ENCODE measurements around the gene DEPDC5.

The DEPDC5 gene

GRCh38 chr22:31895411-31896123 lies 141.7 kb downstream of the DEPDC5 start:
- no peak for DNase-seq (ENCODE audit: low read depth)

GRCh38 chr22:31896472-31896871 lies 142.7 kb downstream of the DEPDC5 start:
- DNase-seq (ENCODE audit: low read depth): no peak

- no peak for DNase-seq (ENCODE audit: low read depth)
Measured at GRCh38 chr22:31897842-31898805, 144.3 kb downstream of the DEPDC5 start.

- no peak for DNase-seq (ENCODE audit: low read depth)
Measured at GRCh38 chr22:31898926-31899325, 145.1 kb downstream of the DEPDC5 start.

GRCh38 chr22:31899669-31900068 lies 145.8 kb downstream of the DEPDC5 start:
- DNase-seq (ENCODE audit: low read depth): no peak

GRCh38 chr22:31901388-31902137 lies 147.7 kb downstream of the DEPDC5 start:
- DNase-seq (ENCODE audit: low read depth): no peak

GRCh38 chr22:31904651-31905050 lies 150.8 kb downstream of the DEPDC5 start:
- no peak for DNase-seq (ENCODE audit: low read depth)

- no peak for DNase-seq (ENCODE audit: low read depth)
Measured at GRCh38 chr22:31905356-31905755, 151.5 kb downstream of the DEPDC5 start.

GRCh38 chr22:31906086-31906485 lies 152.3 kb downstream of the DEPDC5 start:
- DNase-seq (ENCODE audit: low read depth): no peak

GRCh38 chr22:31906569-31906968 lies 152.8 kb downstream of the DEPDC5 start:
- no peak for DNase-seq (ENCODE audit: low read depth)

GRCh38 chr22:31909977-31910376 lies 156.2 kb downstream of the DEPDC5 start:
- DNase-seq (ENCODE audit: low read depth): no peak

- DNase-seq (ENCODE audit: low read depth): no peak
Measured at GRCh38 chr22:31911565-31912406, 158.0 kb downstream of the DEPDC5 start.

GRCh38 chr22:31912407-31912743 lies 158.6 kb downstream of the DEPDC5 start:
- no peak for DNase-seq (ENCODE audit: low read depth)

- DNase-seq (ENCODE audit: low read depth): no peak
Measured at GRCh38 chr22:31915586-31915985, 161.8 kb downstream of the DEPDC5 start.

GRCh38 chr22:31917227-31917921 lies 163.6 kb downstream of the DEPDC5 start:
- no peak for DNase-seq (ENCODE audit: low read depth)

- DNase-seq (ENCODE audit: low read depth): no peak
Measured at GRCh38 chr22:31919730-31920129, 165.9 kb downstream of the DEPDC5 start.

- no peak for DNase-seq (ENCODE audit: low read depth)
Measured at GRCh38 chr22:31920306-31920705, 166.5 kb downstream of the DEPDC5 start.

GRCh38 chr22:31921106-31921505 lies 167.3 kb downstream of the DEPDC5 start:
- no peak for DNase-seq (ENCODE audit: low read depth)

- no peak for DNase-seq (ENCODE audit: low read depth)
Measured at GRCh38 chr22:31922534-31922933, 168.7 kb downstream of the DEPDC5 start.

GRCh38 chr22:31923136-31923535 lies 169.3 kb downstream of the DEPDC5 start:
- no peak for DNase-seq (ENCODE audit: low read depth)

- no peak for DNase-seq (ENCODE audit: low read depth)
Measured at GRCh38 chr22:31923747-31924146, 169.9 kb downstream of the DEPDC5 start.

All from activated T-cell treated with anti-CD3 and anti-CD28 coated beads for 1 hour (primary cell).